Endodermal cell (in vitro differentiated cells): ENCODE data around the gene GLB1L. TPM values are rescaled to one million over a fixed set of nuclear protein-coding genes. Genes with fewer than 3 reads are reported as not detected.

Source experiments
- DNase-seq: peaks from one replicate; pipeline ENCODE4 v3.0.0-alpha.2; 2017
- H3K27ac ChIP-seq: 2 replicates; pipeline ENCODE4 v1.5.1; 2013; ENCODE audit warnings: mild to moderate bottlenecking, low read depth, low read length, moderate library complexity
- H3K27me3 ChIP-seq: 2 replicates; pipeline ENCODE4 v1.6.1; 2013; ENCODE audit warnings: mild to moderate bottlenecking, low read length, moderate library complexity; ENCODE audit not compliant: insufficient read depth, control insufficient read depth, poor library complexity, severe bottlenecking
- H3K36me3 ChIP-seq: 2 replicates; pipeline ENCODE4 v1.7.0; 2013; ENCODE audit warnings: mild to moderate bottlenecking, low read length, moderate library complexity; ENCODE audit not compliant: control insufficient read depth, insufficient read depth
- H3K4me1 ChIP-seq: one replicate; pipeline ENCODE4 v1.7.0; 2013; ENCODE audit warnings: low read length; ENCODE audit not compliant: control insufficient read depth, insufficient read depth
- H3K4me3 ChIP-seq: 2 replicates; pipeline ENCODE4 v1.5.1; 2013; ENCODE audit warnings: mild to moderate bottlenecking, low read length, moderate library complexity
- H3K9ac ChIP-seq: 2 replicates; pipeline ENCODE4 v1.6.1; 2013; ENCODE audit warnings: mild to moderate bottlenecking, low read length, moderate library complexity; ENCODE audit not compliant: poor library complexity, severe bottlenecking; ENCODE audit errors: extremely low read depth
- H3K9me3 ChIP-seq: 2 replicates; pipeline ENCODE4 v1.6.1; 2013; ENCODE audit warnings: mild to moderate bottlenecking, low read length, moderate library complexity; ENCODE audit not compliant: control insufficient read depth
- H3K27ac Mint-ChIP-seq: 2 replicates; pipeline ENCODE4 v1.8.0; 2020; ENCODE audit warnings: mixed read lengths
- H3K27me3 Mint-ChIP-seq: 2 replicates; pipeline ENCODE4 v1.8.0; 2021; ENCODE audit warnings: mild to moderate bottlenecking, mixed read lengths; ENCODE audit not compliant: insufficient read depth
- H3K36me3 Mint-ChIP-seq: 2 replicates; pipeline ENCODE4 v1.8.0; 2020; ENCODE audit warnings: low read depth, mixed read lengths
- H3K4me1 Mint-ChIP-seq: 2 replicates; pipeline ENCODE4 v1.8.0; 2020; ENCODE audit warnings: mixed read lengths
- H3K4me3 Mint-ChIP-seq: 2 replicates; pipeline ENCODE4 v1.8.0; 2020; ENCODE audit warnings: mild to moderate bottlenecking, moderate library complexity, mixed read lengths
- H3K9me3 Mint-ChIP-seq: 2 replicates; pipeline ENCODE4 v1.8.0; 2020; ENCODE audit warnings: mild to moderate bottlenecking, mixed read lengths
- CTCF ChIP-seq: fragments of 200-600 bp; sonication (generic); conservative IDR thresholded peaks from 2 replicates; pipeline ENCODE4 v1.5.0; 2021; ENCODE audit warnings: antibody characterized with exemption, mild to moderate bottlenecking
- WGBS, 2 experiments: methylation state at CpG; one replicate each; pipeline versions ENCODE4 v1.1.5 to v1.1.7; 2013; ENCODE audit warnings: missing lambda C conversion rate in 2 of 2, mixed read lengths in 1 of 2; ENCODE audit not compliant: insufficient coverage in 1 of 2, insufficient read length in 1 of 2; 5-methylcytosine and 5-hydroxymethylcytosine counted together
- total RNA-seq, 2 donors: library from RNA; stranded (reverse); fragmentation: NEBNext Ultra II Directional in 1 of 2; extraction: Animal tissue kit (Norgen Biotek cat#: 25700) in 1 of 2; gene quantifications; 2 replicates in 1 of 2; 3 replicates in 1 of 2; pipeline ENCODE4 v1.2.1, GENCODE V29; 2021

Gene GLB1L
- total RNA-seq, 2 donors from 2014 or later: 9.7 to 13.8 TPM

DNA sequence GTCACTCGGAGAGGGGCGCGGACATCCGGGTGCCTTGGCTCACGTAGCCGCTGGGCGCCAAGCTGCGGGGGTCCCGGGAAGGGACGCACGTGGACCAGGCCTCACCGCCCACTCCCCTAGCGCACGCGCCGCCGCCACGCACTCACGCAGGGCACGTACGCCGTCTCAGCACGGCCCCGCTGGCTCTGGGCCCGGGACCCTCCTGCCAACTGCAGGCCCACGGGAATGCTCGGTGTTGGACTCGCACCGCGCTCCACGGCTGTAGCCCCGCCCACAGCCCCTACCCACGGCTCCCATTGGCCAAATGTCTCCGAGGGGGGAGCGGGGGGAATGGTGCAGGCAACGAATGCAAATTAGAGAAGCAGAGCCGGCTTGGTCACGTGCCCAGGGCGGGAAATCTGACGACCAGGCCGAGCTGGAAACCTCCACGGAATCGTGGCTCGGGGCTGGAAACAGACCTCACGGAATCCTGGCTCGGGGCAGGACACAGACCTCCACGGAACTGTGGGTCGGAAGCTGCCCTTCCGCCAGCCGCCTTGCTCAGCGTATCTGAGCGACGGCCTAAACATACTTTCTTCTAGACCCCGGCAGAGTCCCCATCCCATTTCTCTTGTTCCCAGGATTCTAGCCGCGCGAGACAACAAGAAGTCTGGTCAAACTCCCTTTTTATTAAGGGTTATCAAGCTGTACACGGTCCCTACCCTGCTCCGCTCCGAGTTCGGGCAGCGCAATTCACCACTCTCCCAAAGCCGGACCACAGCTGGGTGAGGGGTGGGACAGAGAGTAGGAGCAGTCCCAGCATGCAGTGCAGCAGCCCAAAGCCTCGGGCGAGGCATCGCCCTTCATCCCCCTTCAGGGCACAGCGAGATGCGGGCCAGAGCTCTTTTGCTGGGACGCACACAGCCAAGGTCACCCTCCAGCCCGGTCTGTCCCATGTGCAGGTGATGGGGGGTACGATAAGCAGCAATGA lies 26.2 kb downstream of the GLB1L start, which contains the start of gene ABCB6:
Gene ABCB6, minus strand, starts transcription at position 227 of the 970 bp plus-strand sequence. CDS start 285 bp downstream, outside the sequence.
- H3K4me3 Mint-ChIP-seq: peak within 1 kb of the TSS; percentile 75
- Histone ChIP-seq H3K4me3 (peak within 1 kb of the TSS; percentile 84), H3K9ac (peak within 1 kb of the TSS; percentile 77), H3K9me3 (no peaks in the 10 kb centered on the region), H3K27ac (peak within 1 kb of the TSS; percentile 81), H3K27me3 (no peaks in the 10 kb centered on the region), H3K36me3 (peaks cover 48% of the 10 kb centered on the region), H3K4me1 (no peaks in the 10 kb centered on the region)
- H3K9me3 Mint-ChIP-seq: no peaks in the 10 kb centered on the region
- peak; percentile 17 for TF ChIP-seq CTCF
- no peaks in the 10 kb centered on the region for H3K27me3 Mint-ChIP-seq
- peak within 1 kb of the TSS; percentile 97 for H3K27ac Mint-ChIP-seq
- peak; percentile 97 for DNase-seq
- H3K4me1 Mint-ChIP-seq: peaks cover 17% of the 10 kb centered on the region
- 23 to 41% methylated on average over 45 to 71 of the region's 71 CpGs for WGBS, 2 experiments
- H3K36me3 Mint-ChIP-seq: peaks cover 53% of the 10 kb centered on the region

DNA sequence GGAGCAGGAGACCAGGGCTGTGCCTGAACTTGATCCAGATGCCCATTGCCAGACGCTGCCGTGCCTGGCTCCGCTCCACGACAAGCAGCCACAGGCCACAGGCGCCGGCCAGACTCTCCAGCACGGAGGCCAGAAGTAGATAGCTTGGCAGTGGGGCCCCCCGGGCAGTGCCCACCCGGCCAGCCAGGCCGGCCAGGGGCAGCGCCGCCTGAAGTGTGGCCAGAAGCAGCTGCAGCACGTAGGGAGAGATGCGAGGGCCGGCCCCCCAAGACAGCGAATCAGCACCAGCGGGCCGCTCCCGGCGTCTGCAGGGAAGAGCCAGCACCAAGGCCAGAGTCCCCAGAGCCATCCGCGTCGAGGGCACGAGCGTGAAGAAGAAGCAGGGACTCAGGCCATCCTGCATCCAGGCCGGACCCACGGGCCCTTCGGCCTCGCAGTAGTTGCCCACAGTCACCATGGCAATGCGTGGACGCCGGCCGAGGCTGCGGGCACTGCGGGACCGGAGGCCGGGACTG lies 27.0 kb downstream of the GLB1L start:
- no peak for TF ChIP-seq CTCF
- peak; percentile 92 for DNase-seq
- peaks cover 51% of the 10 kb centered on the region for H3K36me3 Mint-ChIP-seq
- H3K4me1 ChIP-seq: no peaks in the 10 kb centered on the region
- H3K9me3 ChIP-seq: no peaks in the 10 kb centered on the region
- H3K9ac ChIP-seq: peak overlapping the region; percentile 77
- peak overlapping the region; percentile 97 for H3K27ac Mint-ChIP-seq
- H3K9me3 Mint-ChIP-seq: no peaks in the 10 kb centered on the region
- peaks cover 17% of the 10 kb centered on the region for H3K4me1 Mint-ChIP-seq
- H3K4me3 Mint-ChIP-seq: peak overlapping the region; percentile 75
- peak overlapping the region; percentile 84 for H3K4me3 ChIP-seq
- peak overlapping the region; percentile 81 for H3K27ac ChIP-seq
- H3K27me3 ChIP-seq: no peaks in the 10 kb centered on the region
- 1 to 3% methylated on average over 21 to 37 of the region's 37 CpGs for WGBS, 2 experiments
- H3K27me3 Mint-ChIP-seq: no peaks in the 10 kb centered on the region
- peaks cover 48% of the 10 kb centered on the region for H3K36me3 ChIP-seq

DNA sequence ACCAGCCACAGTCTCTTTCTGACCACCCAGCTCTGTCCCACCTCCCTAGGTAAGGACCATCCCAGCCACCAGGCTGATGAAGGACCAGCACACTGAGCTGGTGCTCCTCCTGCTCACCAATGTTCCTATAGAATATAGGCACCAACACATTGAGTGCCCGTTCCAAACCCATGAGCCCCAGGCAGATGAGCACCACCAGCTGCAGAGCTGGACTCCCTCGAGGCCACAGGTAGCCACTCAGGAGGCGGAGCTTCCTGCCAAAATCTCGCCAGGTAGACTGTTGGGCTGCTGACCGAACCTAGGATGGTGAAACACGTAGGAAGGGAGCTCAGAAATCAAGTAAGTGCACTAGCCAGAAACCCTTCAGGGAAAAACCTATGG lies 28.7 kb downstream of the GLB1L start:
- WGBS, 2 experiments: 92 to 95% methylated on average over 5 to 6 of the region's 6 CpGs

More for the DNA sequence above, 28.7 kb downstream of the GLB1L start:
- Histone ChIP-seq H3K9me3 (no peaks in the 10 kb centered on the region), H3K4me3 (no peak overlapping the region), H3K4me1 (no peaks in the 10 kb centered on the region), H3K36me3 (peaks cover 48% of the 10 kb centered on the region), H3K27me3 (no peaks in the 10 kb centered on the region), H3K9ac (no peak overlapping the region), H3K27ac (no peak overlapping the region)
- no peak for DNase-seq
- H3K27me3 Mint-ChIP-seq: no peaks in the 10 kb centered on the region
- peak overlapping the region; percentile 26 for H3K4me3 Mint-ChIP-seq
- H3K9me3 Mint-ChIP-seq: no peaks in the 10 kb centered on the region
- peaks cover 17% of the 10 kb centered on the region for H3K4me1 Mint-ChIP-seq
- H3K36me3 Mint-ChIP-seq: peaks cover 53% of the 10 kb centered on the region
- peak overlapping the region; percentile 67 for H3K27ac Mint-ChIP-seq
- no peak for TF ChIP-seq CTCF
